ENCODE data around the gene CLBA1.
"Not testable (repeated sequence)": the region's sequence is repeated elsewhere in the genome, so short reads cannot be mapped to it uniquely, and the experiment has no call there.

Gene CLBA1

DNA sequence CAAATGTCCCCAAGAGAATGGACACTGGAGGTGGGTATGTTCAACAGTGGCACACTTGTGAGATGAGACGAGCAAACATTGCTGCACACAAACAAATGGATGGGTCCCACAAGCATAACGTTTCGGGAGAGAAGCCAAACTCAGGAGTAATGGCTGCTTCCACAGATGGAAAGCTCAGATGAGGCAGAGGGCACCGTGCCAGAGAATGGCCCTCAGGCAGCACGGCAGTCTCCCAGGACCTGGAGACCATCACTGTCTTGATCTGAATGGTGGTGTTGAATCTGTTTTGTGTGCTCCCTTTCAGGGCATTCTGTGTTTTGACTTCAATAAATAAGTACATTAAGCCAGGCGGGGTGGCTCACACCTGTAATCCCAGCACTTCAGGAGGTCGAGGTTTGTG, 43.8 kb downstream of the CLBA1 start:
- H3K36me3 ChIP-seq (ENCODE audit: insufficient read depth, low read depth, low read length): no peaks in the 10 kb centered on the region
- H3K27me3 ChIP-seq (ENCODE audit: insufficient read depth, low read length): peaks cover 31% of the 10 kb centered on the region
- no peak overlapping the region for H3K27ac ChIP-seq (ENCODE audit: low read length)
- no peak overlapping the region for H3K4me3 ChIP-seq (ENCODE audit: low read length)
- no peak overlapping the region for H3K9ac ChIP-seq (ENCODE audit: low read depth, low read length)
- H3K9me3 ChIP-seq (ENCODE audit: insufficient read depth, low read depth, low read length): no peaks in the 10 kb centered on the region
- H3K4me1 ChIP-seq (ENCODE audit: insufficient read depth, low read length): peaks cover 7% of the 10 kb centered on the region; the same call in 1 of the 2 replicates

DNA sequence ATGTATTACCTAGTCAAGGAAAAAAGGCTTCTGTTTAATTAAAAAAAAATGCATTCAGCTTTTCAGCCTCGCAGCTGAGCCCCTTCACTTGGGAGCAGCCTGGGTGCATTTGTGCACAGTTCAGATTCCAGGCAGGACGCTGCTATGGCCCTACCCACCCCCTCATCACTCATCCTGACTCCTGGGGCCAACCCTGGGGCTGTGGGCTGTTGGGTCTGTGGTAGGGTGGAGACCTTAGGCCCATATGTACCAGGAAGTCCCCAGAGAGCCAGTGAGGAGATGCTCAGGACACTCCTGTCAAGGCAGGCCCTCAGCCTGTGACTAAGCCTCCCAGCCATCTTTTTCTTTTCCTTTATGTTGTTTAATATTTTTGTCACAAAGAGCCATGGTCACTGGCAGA, 44.6 kb downstream of the CLBA1 start:
- no peak overlapping the region for H3K4me3 ChIP-seq (ENCODE audit: low read length)
- H3K36me3 ChIP-seq (ENCODE audit: insufficient read depth, low read depth, low read length): no peaks in the 10 kb centered on the region
- H3K9ac ChIP-seq (ENCODE audit: low read depth, low read length): no peak overlapping the region
- H3K9me3 ChIP-seq (ENCODE audit: insufficient read depth, low read depth, low read length): no peaks in the 10 kb centered on the region
- H3K4me1 ChIP-seq (ENCODE audit: insufficient read depth, low read length): peaks cover 8% of the 10 kb centered on the region; the same call in 1 of the 2 replicates
- no peak overlapping the region for H3K27ac ChIP-seq (ENCODE audit: low read length)
- peaks cover 38% of the 10 kb centered on the region for H3K27me3 ChIP-seq (ENCODE audit: insufficient read depth, low read length)

DNA sequence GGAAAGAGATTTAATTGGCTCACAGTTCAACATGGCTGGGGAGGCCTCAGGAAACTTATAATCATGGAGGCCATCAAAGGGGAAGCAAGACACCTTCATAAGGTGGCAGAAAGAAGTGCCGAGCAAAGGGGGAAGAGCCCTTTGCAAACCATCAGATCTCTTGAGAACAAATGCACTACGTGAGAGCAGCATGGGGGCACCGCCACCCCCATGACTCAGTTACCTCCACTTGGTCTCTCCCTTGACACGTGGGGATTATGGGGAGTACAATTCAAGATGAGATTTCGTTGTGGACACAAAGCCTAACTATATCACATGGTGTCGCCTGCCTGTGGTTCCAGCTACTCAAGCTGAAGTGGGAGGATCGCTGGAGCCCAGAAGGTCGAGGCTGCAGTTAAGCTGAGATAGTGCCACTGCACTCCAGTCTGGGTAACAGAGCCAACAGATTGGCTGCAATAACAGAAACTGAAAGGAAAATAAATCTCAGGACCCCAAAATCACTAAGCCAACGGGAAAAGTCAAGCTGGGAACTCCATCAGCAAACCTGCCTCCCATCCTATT, 45.3 kb downstream of the CLBA1 start:
- no peak overlapping the region for H3K4me3 ChIP-seq (ENCODE audit: low read length)
- no peak overlapping the region for H3K9ac ChIP-seq (ENCODE audit: low read depth, low read length)
- no peaks in the 10 kb centered on the region for H3K9me3 ChIP-seq (ENCODE audit: insufficient read depth, low read depth, low read length)
- H3K27me3 ChIP-seq (ENCODE audit: insufficient read depth, low read length): peaks cover 38% of the 10 kb centered on the region
- peaks cover 8% of the 10 kb centered on the region; the same call in 1 of the 2 replicates for H3K4me1 ChIP-seq (ENCODE audit: insufficient read depth, low read length)
- H3K27ac ChIP-seq (ENCODE audit: low read length): no peak overlapping the region
- no peaks in the 10 kb centered on the region for H3K36me3 ChIP-seq (ENCODE audit: insufficient read depth, low read depth, low read length)

DNA sequence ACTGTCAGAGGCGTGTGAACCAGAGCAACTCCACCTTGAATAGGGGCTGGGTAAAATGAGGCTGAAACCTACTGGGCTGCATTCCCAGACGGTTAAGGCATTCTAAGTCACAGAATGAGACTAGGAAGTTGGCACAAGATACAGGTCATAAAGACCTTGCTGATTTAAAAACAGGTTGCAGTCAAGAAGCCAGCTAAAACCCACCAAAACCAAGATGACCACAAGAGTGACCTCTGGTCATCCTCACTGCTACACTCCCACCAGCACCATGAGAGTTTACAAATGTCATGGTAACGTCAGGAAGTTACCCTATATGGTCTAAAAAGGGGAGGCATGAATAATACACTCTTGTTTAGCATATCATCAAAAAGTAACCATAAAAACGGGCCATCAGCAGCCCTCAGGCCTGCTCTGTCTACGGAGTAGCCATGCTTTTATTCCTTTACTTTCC, 46.9 kb downstream of the CLBA1 start:
- H3K4me3 ChIP-seq (ENCODE audit: low read length); H3K9me3 ChIP-seq (ENCODE audit: insufficient read depth, low read depth, low read length); H3K27ac ChIP-seq (ENCODE audit: low read length); H3K4me1 ChIP-seq (ENCODE audit: insufficient read depth, low read length); H3K36me3 ChIP-seq (ENCODE audit: insufficient read depth, low read depth, low read length); H3K9ac ChIP-seq (ENCODE audit: low read depth, low read length): not testable (repeated sequence)
- H3K27me3 ChIP-seq (ENCODE audit: insufficient read depth, low read length): peaks cover 38% of the 10 kb centered on the region

DNA sequence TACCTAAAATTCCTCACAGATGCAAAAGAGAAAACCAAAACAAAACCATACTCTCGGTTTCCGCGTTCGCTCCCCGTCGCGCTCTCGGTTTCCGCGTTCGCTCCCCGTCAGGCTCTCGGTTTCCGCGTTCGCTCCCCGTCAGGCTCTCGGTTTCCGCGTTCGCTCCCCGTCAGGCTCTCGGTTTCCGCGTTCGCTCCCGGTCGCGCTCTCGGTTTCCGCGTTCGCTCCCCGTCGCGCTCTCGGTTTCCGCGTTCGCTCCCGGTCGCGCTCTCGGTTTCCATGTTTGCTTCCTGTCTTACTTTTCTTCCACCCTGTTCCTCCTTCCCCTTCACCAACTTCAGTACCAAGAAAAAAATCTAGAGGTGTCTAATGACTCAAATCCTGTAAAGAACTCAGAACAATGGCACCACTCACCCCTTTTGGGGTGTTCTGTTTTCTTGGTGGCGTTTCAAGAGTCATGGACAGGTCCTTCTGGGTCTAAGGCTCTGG, 47.9 kb downstream of the CLBA1 start:
- peak overlapping the region; percentile 65 for H3K4me3 ChIP-seq (ENCODE audit: low read length)

DNA sequence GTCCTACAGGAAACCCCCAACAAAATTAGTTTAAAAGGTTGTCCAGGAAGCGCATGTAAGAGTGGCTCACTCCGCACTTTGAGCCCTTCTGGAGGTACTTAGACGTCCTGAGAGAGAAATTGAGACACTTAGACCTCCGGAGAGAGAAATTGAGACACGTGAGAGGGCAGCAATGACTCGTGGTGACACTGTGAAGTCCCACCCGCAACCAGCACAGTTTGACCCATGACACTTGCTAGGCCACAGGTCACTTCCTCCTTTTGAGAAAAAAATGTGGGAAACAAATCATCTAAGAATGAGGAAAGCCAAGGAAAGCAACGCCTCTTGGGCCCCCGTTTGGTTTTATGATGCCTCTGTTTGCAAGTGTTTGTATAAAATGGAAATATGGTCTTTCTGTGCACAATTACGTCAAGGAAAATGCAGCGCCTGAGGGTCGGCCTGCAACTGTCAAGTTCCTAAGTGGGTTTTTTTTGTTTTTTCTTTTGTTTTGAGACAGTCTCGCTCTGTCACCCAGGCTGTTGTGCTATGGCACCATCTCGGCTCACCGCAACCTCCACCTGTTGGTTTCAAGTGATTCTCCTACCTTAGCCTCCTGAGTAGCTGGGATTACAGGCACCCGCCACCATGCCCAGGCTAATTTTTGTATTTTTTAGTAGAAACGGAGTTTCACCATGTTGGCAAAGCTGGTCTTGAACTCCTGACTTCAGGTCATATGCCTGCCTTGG, 48.9 kb downstream of the CLBA1 start:
- H3K4me3 ChIP-seq (ENCODE audit: low read length): no peak overlapping the region
- H3K36me3 ChIP-seq (ENCODE audit: insufficient read depth, low read depth, low read length): no peaks in the 10 kb centered on the region
- peaks cover 8% of the 10 kb centered on the region; the same call in 1 of the 2 replicates for H3K4me1 ChIP-seq (ENCODE audit: insufficient read depth, low read length)
- H3K9ac ChIP-seq (ENCODE audit: low read depth, low read length): no peak overlapping the region
- no peaks in the 10 kb centered on the region for H3K9me3 ChIP-seq (ENCODE audit: insufficient read depth, low read depth, low read length)
- H3K27ac ChIP-seq (ENCODE audit: low read length): no peak overlapping the region
- H3K27me3 ChIP-seq (ENCODE audit: insufficient read depth, low read length): peaks cover 38% of the 10 kb centered on the region

More for the DNA sequence above, 47.9 kb downstream of the CLBA1 start:
- not testable (repeated sequence) for H3K27ac ChIP-seq (ENCODE audit: low read length); H3K36me3 ChIP-seq (ENCODE audit: insufficient read depth, low read depth, low read length); H3K4me1 ChIP-seq (ENCODE audit: insufficient read depth, low read length); H3K9me3 ChIP-seq (ENCODE audit: insufficient read depth, low read depth, low read length)
- H3K27me3 ChIP-seq (ENCODE audit: insufficient read depth, low read length): peaks cover 38% of the 10 kb centered on the region
- peak overlapping the region; percentile 58; the same call in 1 of the 2 replicates for H3K9ac ChIP-seq (ENCODE audit: low read depth, low read length)

DNA sequence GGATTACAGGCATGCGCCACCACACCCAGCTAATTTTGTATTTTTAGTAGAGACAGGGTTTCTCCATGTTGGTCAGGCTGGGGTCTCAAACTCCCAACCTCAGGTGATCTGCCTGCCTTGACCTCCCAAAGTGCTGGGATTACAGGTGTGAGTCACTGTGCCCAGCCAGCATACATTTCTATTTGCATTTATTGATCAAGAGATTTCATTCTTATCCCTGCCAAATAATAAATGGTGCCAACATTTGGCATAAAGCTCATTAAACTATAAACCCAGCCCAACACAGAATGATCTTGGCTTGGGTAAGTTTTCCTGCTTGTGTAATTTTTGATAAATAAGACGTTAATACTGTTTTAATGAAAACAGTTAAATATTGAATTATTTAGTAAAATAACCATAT, 50.0 kb downstream of the CLBA1 start:
- not testable (repeated sequence) for H3K9me3 ChIP-seq (ENCODE audit: insufficient read depth, low read depth, low read length); H3K27ac ChIP-seq (ENCODE audit: low read length); H3K4me1 ChIP-seq (ENCODE audit: insufficient read depth, low read length); H3K9ac ChIP-seq (ENCODE audit: low read depth, low read length); H3K4me3 ChIP-seq (ENCODE audit: low read length); H3K36me3 ChIP-seq (ENCODE audit: insufficient read depth, low read depth, low read length)
- peaks cover 38% of the 10 kb centered on the region for H3K27me3 ChIP-seq (ENCODE audit: insufficient read depth, low read length)

DNA sequence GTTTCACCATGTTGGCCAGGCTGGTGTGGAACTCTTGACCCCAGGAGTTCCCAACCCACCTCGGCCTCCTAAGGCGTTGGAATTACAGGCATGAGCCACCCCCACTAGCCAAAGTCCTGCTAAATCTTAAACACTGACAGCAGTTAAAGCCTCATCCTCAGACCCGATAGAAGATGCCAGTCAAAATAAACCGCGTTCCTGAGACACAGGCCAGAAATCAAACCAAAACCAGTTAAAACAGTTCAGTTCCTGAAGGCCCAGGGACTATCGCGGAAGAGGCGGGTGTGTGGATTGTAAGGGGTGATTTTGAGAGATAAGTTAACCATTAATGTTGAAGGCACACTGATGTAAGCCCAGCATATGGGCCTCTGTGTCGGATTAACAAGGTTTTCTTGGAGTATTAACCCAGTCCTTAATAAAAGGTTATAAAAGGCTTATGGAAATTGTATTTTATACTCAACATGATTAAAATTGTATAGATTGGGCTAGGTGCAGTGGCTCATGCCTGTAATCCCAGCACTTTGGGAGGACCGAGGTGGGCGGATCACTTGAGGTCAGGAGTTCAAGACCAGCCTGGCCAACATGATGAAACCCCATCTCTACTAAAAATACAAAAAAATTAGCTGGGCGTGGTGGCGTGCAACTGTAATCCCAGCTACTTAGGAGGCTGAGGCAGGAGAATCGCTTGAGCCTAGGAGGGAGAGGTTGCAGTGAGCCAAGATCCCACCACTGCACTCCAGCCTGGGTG, 54.0 kb downstream of the CLBA1 start:
- no peaks in the 10 kb centered on the region for H3K4me1 ChIP-seq (ENCODE audit: insufficient read depth, low read length)
- H3K4me3 ChIP-seq (ENCODE audit: low read length): no peak overlapping the region
- H3K27ac ChIP-seq (ENCODE audit: low read length): no peak overlapping the region
- no peak overlapping the region for H3K9ac ChIP-seq (ENCODE audit: low read depth, low read length)
- no peaks in the 10 kb centered on the region for H3K9me3 ChIP-seq (ENCODE audit: insufficient read depth, low read depth, low read length)
- H3K36me3 ChIP-seq (ENCODE audit: insufficient read depth, low read depth, low read length): no peaks in the 10 kb centered on the region
- peaks cover 19% of the 10 kb centered on the region for H3K27me3 ChIP-seq (ENCODE audit: insufficient read depth, low read length)

DNA sequence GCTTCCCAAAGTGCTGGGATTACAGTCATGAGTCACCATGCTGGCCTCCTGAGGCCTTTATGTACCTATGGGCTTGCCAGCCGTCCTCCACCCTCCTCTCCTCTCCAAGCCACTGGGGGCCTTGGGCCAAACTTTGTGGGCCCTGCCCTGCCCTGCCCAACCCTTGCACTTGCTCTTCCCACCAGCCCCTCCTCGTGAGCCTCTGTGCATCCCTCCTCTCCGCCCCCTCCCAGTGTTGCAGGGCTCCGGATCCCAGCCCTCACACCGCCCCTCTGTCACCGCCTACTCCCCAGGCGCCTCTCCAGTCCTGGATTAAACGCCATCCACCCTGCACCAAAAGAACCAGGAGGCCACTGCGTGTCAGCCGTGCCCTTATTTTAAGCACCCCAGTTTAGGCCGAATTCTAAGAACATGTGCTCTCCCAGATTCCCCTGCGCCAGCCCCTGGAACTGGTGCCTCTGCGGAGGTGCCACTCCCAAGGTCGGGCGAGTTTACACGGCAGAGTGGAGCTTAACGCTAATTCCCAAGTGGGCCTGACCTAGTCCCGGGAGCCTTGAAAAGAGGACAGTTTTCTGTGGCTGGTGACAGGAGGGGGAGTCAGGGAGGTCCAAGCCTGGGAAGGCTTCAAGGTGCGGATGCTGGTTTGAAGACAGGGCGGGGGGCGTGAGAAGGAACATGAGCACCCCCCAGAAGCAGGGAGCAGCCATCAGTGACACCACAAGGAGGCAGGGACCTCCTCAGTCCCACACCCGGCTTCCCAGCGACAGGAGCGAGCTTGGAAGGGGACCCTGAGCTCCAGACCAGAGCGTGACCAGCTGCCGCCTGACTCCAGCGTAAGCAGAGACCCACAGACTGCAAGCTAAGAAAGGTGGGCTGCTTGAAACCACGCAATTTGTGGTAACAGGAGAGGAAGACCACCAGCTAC, 56.5 kb downstream of the CLBA1 start:
- H3K9ac ChIP-seq (ENCODE audit: low read depth, low read length): no peak overlapping the region
- no peak overlapping the region for H3K27ac ChIP-seq (ENCODE audit: low read length)
- no peaks in the 10 kb centered on the region for H3K9me3 ChIP-seq (ENCODE audit: insufficient read depth, low read depth, low read length)
- H3K4me3 ChIP-seq (ENCODE audit: low read length): no peak overlapping the region
- peaks cover 22% of the 10 kb centered on the region for H3K27me3 ChIP-seq (ENCODE audit: insufficient read depth, low read length)
- no peaks in the 10 kb centered on the region for H3K4me1 ChIP-seq (ENCODE audit: insufficient read depth, low read length)
- H3K36me3 ChIP-seq (ENCODE audit: insufficient read depth, low read depth, low read length): no peaks in the 10 kb centered on the region

DNA sequence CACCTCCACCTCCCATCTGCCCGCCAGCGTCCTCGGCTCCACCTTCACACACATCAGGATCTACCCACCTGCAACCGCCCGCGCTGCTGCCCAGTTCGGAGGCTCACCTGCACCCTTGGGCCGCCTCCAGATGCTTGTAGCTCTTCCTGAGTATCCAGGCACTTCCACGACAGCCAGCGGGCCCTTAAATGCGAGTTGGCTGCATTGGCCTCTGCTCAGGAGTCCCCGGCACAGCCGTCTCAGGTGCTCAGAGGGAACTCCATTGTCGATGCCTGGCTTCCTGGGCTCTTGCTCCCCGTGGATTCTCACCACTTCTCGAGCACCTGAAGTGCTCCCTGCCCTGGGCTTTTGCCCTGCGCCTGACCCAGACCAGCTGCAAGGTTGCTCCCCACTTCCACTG, 57.2 kb downstream of the CLBA1 start:
- Histone ChIP-seq H3K9ac (ENCODE audit: low read depth, low read length) (no peak overlapping the region), H3K9me3 (ENCODE audit: insufficient read depth, low read depth, low read length) (no peaks in the 10 kb centered on the region), H3K36me3 (ENCODE audit: insufficient read depth, low read depth, low read length) (no peaks in the 10 kb centered on the region), H3K4me1 (ENCODE audit: insufficient read depth, low read length) (no peaks in the 10 kb centered on the region), H3K27me3 (ENCODE audit: insufficient read depth, low read length) (peaks cover 22% of the 10 kb centered on the region), H3K4me3 (ENCODE audit: low read length) (no peak overlapping the region), H3K27ac (ENCODE audit: low read length) (no peak overlapping the region)

DNA sequence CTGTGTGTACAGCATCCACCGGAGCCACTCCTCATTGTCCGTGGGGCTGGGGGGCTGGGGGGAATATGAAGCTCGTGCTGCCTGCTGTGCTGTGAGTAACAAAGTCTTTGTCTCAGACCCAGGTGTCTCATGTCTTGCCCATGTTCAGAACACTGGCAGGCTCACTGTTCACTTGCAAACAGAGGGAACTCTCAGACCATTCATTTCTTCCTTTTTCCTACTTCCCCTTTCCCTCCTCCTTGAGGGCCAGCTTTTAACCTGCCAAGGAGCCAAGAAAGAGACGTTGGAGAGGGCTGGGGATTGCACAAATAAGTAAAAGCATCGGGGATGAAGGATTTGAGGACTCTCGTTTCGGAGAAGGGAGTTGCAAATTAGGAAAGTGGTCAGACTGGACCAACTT, 58.1 kb downstream of the CLBA1 start:
- H3K4me3 ChIP-seq (ENCODE audit: low read length): no peak overlapping the region
- no peak overlapping the region for H3K27ac ChIP-seq (ENCODE audit: low read length)
- no peaks in the 10 kb centered on the region for H3K9me3 ChIP-seq (ENCODE audit: insufficient read depth, low read depth, low read length)
- peaks cover 22% of the 10 kb centered on the region for H3K27me3 ChIP-seq (ENCODE audit: insufficient read depth, low read length)
- H3K9ac ChIP-seq (ENCODE audit: low read depth, low read length): no peak overlapping the region
- H3K36me3 ChIP-seq (ENCODE audit: insufficient read depth, low read depth, low read length): no peaks in the 10 kb centered on the region
- H3K4me1 ChIP-seq (ENCODE audit: insufficient read depth, low read length): no peaks in the 10 kb centered on the region

All from iPS-20b (cell line).